Mesendoderm (in vitro differentiated cells): ENCODE results near the gene EHD1.
"Not testable (repeated sequence)": the region's sequence is repeated elsewhere in the genome, so short reads cannot be mapped to it uniquely, and the experiment has no call there.

Experiments used
- DNase-seq: peaks from one replicate; pipeline ENCODE4 v3.0.0; 2013
- H2AK5ac ChIP-seq: 2 replicates; pipeline ENCODE4 v1.6.1; 2013; ENCODE audit warnings: low read length, inconsistent platforms
- H2BK120ac ChIP-seq: 2 replicates; pipeline ENCODE4 v1.6.1; 2013; ENCODE audit warnings: low read depth, mild to moderate bottlenecking, low read length, moderate library complexity, mixed read lengths
- H2BK15ac ChIP-seq: replicated peaks from 2 replicates; pipeline ENCODE4 v1.6.1; 2013; ENCODE audit warnings: low read depth, mild to moderate bottlenecking, moderate library complexity
- H2BK5ac ChIP-seq: 2 replicates; pipeline ENCODE4 v1.6.1; 2013; ENCODE audit warnings: low read length, inconsistent platforms
- H3K18ac ChIP-seq: 2 replicates; pipeline ENCODE4 v1.6.1; 2013; ENCODE audit warnings: mild to moderate bottlenecking, low read length, mixed read lengths
- H3K23ac ChIP-seq: one replicate; pipeline ENCODE4 v1.6.1; 2013; ENCODE audit warnings: low read length
- H3K27ac ChIP-seq: 2 replicates; pipeline ENCODE4 v1.5.1; 2013; ENCODE audit warnings: low read depth, mild to moderate bottlenecking, inconsistent platforms, low read length, moderate library complexity
- H3K27me3 ChIP-seq: 2 replicates; pipeline ENCODE4 v1.6.1; 2013; ENCODE audit warnings: low read length, control low read depth, mild to moderate bottlenecking, inconsistent platforms; ENCODE audit not compliant: insufficient read depth, poor library complexity
- H3K36me3 ChIP-seq: 2 replicates; pipeline ENCODE4 v1.6.1; 2013; ENCODE audit warnings: low read length, inconsistent platforms; ENCODE audit not compliant: control insufficient read depth, insufficient read depth
- H3K4ac ChIP-seq: one replicate; pipeline ENCODE4 v1.6.1; 2013; ENCODE audit warnings: low read depth, mild to moderate bottlenecking, low read length, moderate library complexity
- H3K4me1 ChIP-seq: 2 replicates; pipeline ENCODE4 v1.6.1; 2013; ENCODE audit warnings: low read depth, low read length, inconsistent platforms; ENCODE audit not compliant: control insufficient read depth
- H3K4me2 ChIP-seq: 2 replicates; pipeline ENCODE4 v1.6.1; 2013; ENCODE audit warnings: low read length
- H3K4me3 ChIP-seq: 2 replicates; pipeline ENCODE4 v1.5.1; 2013; ENCODE audit warnings: mild to moderate bottlenecking, low read length
- H3K56ac ChIP-seq: one replicate; pipeline ENCODE4 v1.6.1; 2013; ENCODE audit warnings: low read length
- H3K79me1 ChIP-seq: 2 replicates; pipeline ENCODE4 v1.6.1; 2013; ENCODE audit warnings: low read length, inconsistent platforms
- H3K79me2 ChIP-seq: 2 replicates; pipeline ENCODE4 v1.6.1; 2013; ENCODE audit warnings: mild to moderate bottlenecking, low read length; ENCODE audit not compliant: control insufficient read depth, insufficient read depth
- H3K9ac ChIP-seq: 2 replicates; pipeline ENCODE4 v1.6.1; 2013; ENCODE audit warnings: low read length, inconsistent platforms
- H4K5ac ChIP-seq: one replicate; pipeline ENCODE4 v1.6.1; 2013; ENCODE audit warnings: low read length
- H4K8ac ChIP-seq: one replicate; pipeline ENCODE4 v1.6.1; 2013; ENCODE audit warnings: low read depth, mild to moderate bottlenecking, control low read depth, low read length, moderate library complexity
- WGBS: extraction: QIAGEN DNeasy Blood & Tissue Kit; methylation state at CpG from one replicate; pipeline ENCODE4 v1.1.7; 2013; ENCODE audit warnings: low lambda C conversion rate, missing lambda C conversion rate; ENCODE audit not compliant: insufficient coverage; ENCODE audit errors: extremely low coverage; 5-methylcytosine and 5-hydroxymethylcytosine counted together

EHD1 gene

DNA sequence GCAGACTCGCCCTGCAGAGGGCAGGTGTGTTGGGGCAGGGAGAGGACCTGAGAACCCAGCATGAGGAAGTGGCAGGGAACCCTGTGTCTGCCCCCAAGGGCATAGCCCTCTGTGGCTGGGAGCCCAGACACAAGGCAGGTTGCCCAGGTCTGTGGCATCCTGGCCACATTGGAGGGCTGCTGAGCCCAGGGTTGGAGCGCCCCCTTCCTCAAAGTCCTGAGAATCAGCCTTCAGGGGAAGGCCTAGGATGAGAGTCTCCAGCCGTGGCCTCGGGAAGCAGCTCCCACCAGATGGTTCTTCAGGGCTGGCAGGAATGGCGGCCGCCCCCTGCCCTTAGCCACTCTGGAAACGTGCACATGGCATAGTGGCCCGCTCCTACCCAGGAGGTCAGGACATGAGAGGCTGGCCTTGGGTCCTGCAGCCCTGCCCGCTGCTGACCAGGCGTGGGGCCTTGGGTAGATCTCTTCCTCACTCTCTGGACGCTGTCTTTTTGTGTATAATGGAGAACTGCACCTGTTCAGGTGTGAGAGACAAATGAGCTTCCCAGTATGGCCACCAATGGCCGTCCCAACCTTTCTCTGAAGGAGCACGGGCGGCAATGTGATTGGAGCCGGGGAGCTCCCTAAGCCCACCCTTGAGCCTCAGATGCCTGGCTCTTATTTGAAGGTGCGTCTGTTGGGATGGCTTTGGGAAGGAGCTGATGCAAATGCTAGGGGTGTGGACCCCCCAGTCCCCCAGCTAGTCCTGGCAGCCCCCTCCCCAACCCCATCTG lies 29.4 kb downstream of the EHD1 start:
- no peak overlapping the region for H3K9ac ChIP-seq
- H3K4me1 ChIP-seq = no peaks in the 10 kb centered on the region
- H3K18ac ChIP-seq = no peak overlapping the region
- no peak overlapping the region for H2AK5ac ChIP-seq
- no CpG with 5 or more reads among the region's 16 CpGs for WGBS
- peak; percentile 58 for DNase-seq
- no peaks in the 10 kb centered on the region for H3K36me3 ChIP-seq
- no peak overlapping the region for H3K56ac ChIP-seq
- no peak overlapping the region for H2BK15ac ChIP-seq
- H4K8ac ChIP-seq = no peak overlapping the region
- no peak overlapping the region for H3K4me3 ChIP-seq
- H3K79me1 ChIP-seq = peaks cover under 1% of the 10 kb centered on the region
- H3K4me2 ChIP-seq = no peak overlapping the region
- no peak overlapping the region for H3K4ac ChIP-seq
- H2BK120ac ChIP-seq = no peak overlapping the region
- no peak overlapping the region for H3K23ac ChIP-seq
- no peak overlapping the region for H2BK5ac ChIP-seq
- no peak overlapping the region for H4K5ac ChIP-seq
- no peaks in the 10 kb centered on the region for H3K27me3 ChIP-seq
- H3K27ac ChIP-seq = no peak overlapping the region
- H3K79me2 ChIP-seq = no peaks in the 10 kb centered on the region

- no peak overlapping the region for H3K4ac ChIP-seq
- H2BK120ac ChIP-seq = no peak overlapping the region
- H3K4me2 ChIP-seq = no peak overlapping the region
- H3K79me1 ChIP-seq = peaks cover 4% of the 10 kb centered on the region
- no peak overlapping the region for H4K5ac ChIP-seq
- no peak overlapping the region for H3K4me3 ChIP-seq
- peak overlapping the region; percentile 25 for H3K56ac ChIP-seq
- H2BK15ac ChIP-seq = no peak overlapping the region
- peaks cover 4% of the 10 kb centered on the region for H3K4me1 ChIP-seq
- DNase-seq = no peak
- WGBS = no CpG with 5 or more reads among the region's 6 CpGs
- H3K23ac ChIP-seq = no peak overlapping the region
- H3K18ac ChIP-seq = no peak overlapping the region
- no peak overlapping the region for H2AK5ac ChIP-seq
- no peaks in the 10 kb centered on the region for H3K27me3 ChIP-seq
- no peak overlapping the region for H4K8ac ChIP-seq
- H3K27ac ChIP-seq = no peak overlapping the region
- no peak overlapping the region for H3K9ac ChIP-seq
- H2BK5ac ChIP-seq = no peak overlapping the region
- H3K79me2 ChIP-seq = no peaks in the 10 kb centered on the region
- H3K36me3 ChIP-seq = no peaks in the 10 kb centered on the region
Observed at GRCh38 chr11:64848214-64848825, 30.1 kb downstream of the EHD1 start.

DNA sequence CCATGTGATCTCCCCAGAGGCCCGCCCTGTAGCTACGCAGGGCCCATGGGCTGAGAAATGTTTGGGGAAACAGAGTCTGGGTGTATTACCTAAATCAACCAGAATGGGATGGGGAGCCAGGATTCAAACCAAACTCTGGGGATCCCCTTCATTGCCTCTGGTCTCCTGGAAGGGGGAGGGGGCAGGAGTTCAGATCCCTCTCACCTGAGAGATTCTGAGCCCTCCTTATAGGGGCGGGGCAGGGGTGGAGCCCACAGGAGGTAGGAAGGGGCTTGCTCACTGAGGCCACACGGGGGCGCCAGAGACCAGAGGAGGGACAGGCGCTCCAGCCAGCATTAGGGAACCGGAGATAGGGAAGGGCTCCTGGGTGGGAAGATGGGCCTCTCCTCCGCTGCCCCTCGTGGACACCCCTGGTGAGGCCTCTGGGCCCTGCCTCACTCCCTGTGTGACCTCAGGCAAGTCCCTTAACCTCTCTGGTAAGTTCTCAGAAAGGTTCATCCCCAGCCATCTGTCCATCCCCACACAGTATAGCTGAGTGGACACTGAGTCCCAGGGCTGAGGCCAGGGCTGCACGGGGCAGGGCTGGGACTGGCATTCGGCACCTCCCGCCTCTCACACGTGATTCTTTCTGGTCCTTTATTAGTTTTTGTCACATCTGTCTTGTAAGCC lies 31.3 kb downstream of the EHD1 start:
- H4K5ac ChIP-seq = no peak overlapping the region
- H3K36me3 ChIP-seq = no peaks in the 10 kb centered on the region
- H4K8ac ChIP-seq = no peak overlapping the region
- H3K18ac ChIP-seq = no peak overlapping the region
- H2BK120ac ChIP-seq = no peak overlapping the region
- H2BK15ac ChIP-seq = no peak overlapping the region
- H3K27me3 ChIP-seq = no peaks in the 10 kb centered on the region
- no peak overlapping the region for H3K56ac ChIP-seq
- no peak overlapping the region for H2BK5ac ChIP-seq
- H3K23ac ChIP-seq = no peak overlapping the region
- WGBS = no CpG with 5 or more reads among the region's 13 CpGs
- peak; percentile 97 for DNase-seq
- H3K79me2 ChIP-seq = no peaks in the 10 kb centered on the region
- no peak overlapping the region for H3K4ac ChIP-seq
- H3K4me2 ChIP-seq = no peak overlapping the region
- H3K9ac ChIP-seq = no peak overlapping the region
- H3K4me1 ChIP-seq = peaks cover 11% of the 10 kb centered on the region
- H2AK5ac ChIP-seq = no peak overlapping the region
- no peak overlapping the region for H3K4me3 ChIP-seq
- peaks cover 4% of the 10 kb centered on the region for H3K79me1 ChIP-seq
- no peak overlapping the region for H3K27ac ChIP-seq

- not testable (repeated sequence) for H3K79me2 ChIP-seq, H3K4ac ChIP-seq, H3K18ac ChIP-seq, H2BK120ac ChIP-seq, H3K4me2 ChIP-seq, H3K36me3 ChIP-seq, H3K9ac ChIP-seq, H4K5ac ChIP-seq, H3K79me1 ChIP-seq, H3K4me3 ChIP-seq, H2BK15ac ChIP-seq, H3K27ac ChIP-seq, H2AK5ac ChIP-seq, H4K8ac ChIP-seq, H3K27me3 ChIP-seq, H3K23ac ChIP-seq, H2BK5ac ChIP-seq, DNase-seq, H3K56ac ChIP-seq
- WGBS = no CpG with 5 or more reads among the region's 8 CpGs
- peaks cover 11% of the 10 kb centered on the region for H3K4me1 ChIP-seq
Observed at GRCh38 chr11:64845776-64846129, 32.7 kb downstream of the EHD1 start.

GRCh38 chr11:64845129-64845775 lies 33.2 kb downstream of the EHD1 start:
- peaks cover 4% of the 10 kb centered on the region for H3K79me1 ChIP-seq
- H3K79me2 ChIP-seq = no peaks in the 10 kb centered on the region
- H3K36me3 ChIP-seq = no peaks in the 10 kb centered on the region
- no peak overlapping the region for H3K18ac ChIP-seq
- no CpG with 5 or more reads among the region's 9 CpGs for WGBS
- H3K4me1 ChIP-seq = peaks cover 11% of the 10 kb centered on the region
- no peak for DNase-seq
- H3K27ac ChIP-seq = no peak overlapping the region
- H3K23ac ChIP-seq = no peak overlapping the region
- H3K27me3 ChIP-seq = no peaks in the 10 kb centered on the region
- H3K4me3 ChIP-seq = no peak overlapping the region
- no peak overlapping the region for H4K5ac ChIP-seq
- no peak overlapping the region for H2BK120ac ChIP-seq
- peak overlapping the region; percentile 18 for H3K4me2 ChIP-seq
- H3K56ac ChIP-seq = peak overlapping the region; percentile 92
- H2AK5ac ChIP-seq = peak overlapping the region; percentile 86
- H2BK5ac ChIP-seq = no peak overlapping the region
- H4K8ac ChIP-seq = no peak overlapping the region
- H3K9ac ChIP-seq = peak overlapping the region; percentile 80
- no peak overlapping the region for H2BK15ac ChIP-seq
- H3K4ac ChIP-seq = no peak overlapping the region
